HEK293 (cell line): ENCODE data around the gene CTCF.

ENCODE experiments used
- CTCF ChIP-seq: fragments of 450-650 bp; formaldehyde crosslinking; IDR thresholded peaks from 2 replicates; pipeline ENCODE4 v1.5.1; 2016; ENCODE audit warnings: missing biosample characterization, missing genetic modification characterization
- MYNN ChIP-seq: fragments of 450-650 bp; formaldehyde crosslinking; IDR thresholded peaks from 2 replicates; pipeline ENCODE4 v1.5.1; 2016; ENCODE audit warnings: missing biosample characterization, missing genetic modification characterization, borderline replicate concordance
- SP7 ChIP-seq: fragments of 450-650 bp; formaldehyde crosslinking; IDR thresholded peaks from 2 replicates; pipeline ENCODE4 v1.5.1; 2016; ENCODE audit warnings: missing biosample characterization, missing genetic modification characterization
- ZBTB1 ChIP-seq: fragments of 450-650 bp; formaldehyde crosslinking; IDR thresholded peaks from 2 replicates; pipeline ENCODE4 v1.5.1; 2016; ENCODE audit warnings: missing biosample characterization, missing genetic modification characterization
- ZNF138 ChIP-seq: fragments of 450-650 bp; formaldehyde crosslinking; IDR thresholded peaks from 2 replicates; pipeline ENCODE4 v1.5.1; 2016; ENCODE audit warnings: missing biosample characterization, missing genetic modification characterization, borderline replicate concordance
- ZNF266 ChIP-seq: fragments of 450-650 bp; formaldehyde crosslinking; IDR thresholded peaks from 2 replicates; pipeline ENCODE4 v1.5.1; 2016; ENCODE audit warnings: missing biosample characterization, missing genetic modification characterization, low read depth
- ZNF529 ChIP-seq: fragments of 450-650 bp; formaldehyde crosslinking; IDR thresholded peaks from 2 replicates; pipeline ENCODE4 v1.5.1; 2017; ENCODE audit warnings: missing genetic modification characterization, missing biosample characterization; ENCODE audit not compliant: insufficient replicate concordance
- ZNF610 ChIP-seq: fragments of 450-650 bp; formaldehyde crosslinking; IDR thresholded peaks from 2 replicates; pipeline ENCODE4 v1.5.1; 2016; ENCODE audit warnings: missing biosample characterization, missing genetic modification characterization, borderline replicate concordance
- TF ChIP-seq, protein P1 (sequence below): fragments of 450-650 bp; formaldehyde crosslinking; IDR thresholded peaks from 2 replicates; pipeline ENCODE4 v1.5.1; 2016; ENCODE audit warnings: missing biosample characterization, missing genetic modification characterization
- TF ChIP-seq, protein P2 (sequence below): fragments of 450-650 bp; formaldehyde crosslinking; IDR thresholded peaks from 2 replicates; pipeline ENCODE4 v1.5.1; 2016; ENCODE audit warnings: missing biosample characterization, missing genetic modification characterization
- TF ChIP-seq, protein P3 (sequence below): fragments of 450-650 bp; formaldehyde crosslinking; IDR thresholded peaks from 2 replicates; pipeline ENCODE4 v1.5.1; 2016; ENCODE audit warnings: missing biosample characterization, missing genetic modification characterization

DNA sequence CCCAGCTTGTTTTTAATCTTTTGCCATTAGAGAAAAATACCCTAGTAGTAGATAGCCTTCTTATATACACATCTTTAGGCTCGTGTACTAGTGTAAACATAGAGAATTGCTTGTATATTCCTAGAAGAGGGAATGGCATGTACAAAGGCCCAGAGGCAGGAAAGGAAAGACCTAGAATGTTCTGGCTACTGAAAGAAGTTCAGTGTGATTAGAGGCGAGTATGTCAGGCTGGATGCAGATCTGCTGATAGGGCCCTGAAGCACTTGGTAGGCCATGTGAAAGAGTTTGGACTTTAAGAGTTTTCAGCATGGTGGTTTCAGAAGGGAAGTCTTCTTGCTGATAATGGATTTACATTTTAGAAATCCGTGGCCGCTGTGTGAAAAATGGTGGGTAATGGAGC, 17.4 kb downstream of the CTCF start:
- TF ChIP-seq ZBTB1 (tag by site-specific recombination) (no peak), CTCF (no peak), ZNF610 (tag by site-specific recombination) (no peak), ZNF138 (tag by site-specific recombination) (no peak), MYNN (tag by site-specific recombination) (no peak), ZNF529 (tag by site-specific recombination) (no peak), ZNF266 (tag by site-specific recombination) (no peak), SP7 (tag by site-specific recombination) (no peak)
- TF ChIP-seq, protein P1, sequence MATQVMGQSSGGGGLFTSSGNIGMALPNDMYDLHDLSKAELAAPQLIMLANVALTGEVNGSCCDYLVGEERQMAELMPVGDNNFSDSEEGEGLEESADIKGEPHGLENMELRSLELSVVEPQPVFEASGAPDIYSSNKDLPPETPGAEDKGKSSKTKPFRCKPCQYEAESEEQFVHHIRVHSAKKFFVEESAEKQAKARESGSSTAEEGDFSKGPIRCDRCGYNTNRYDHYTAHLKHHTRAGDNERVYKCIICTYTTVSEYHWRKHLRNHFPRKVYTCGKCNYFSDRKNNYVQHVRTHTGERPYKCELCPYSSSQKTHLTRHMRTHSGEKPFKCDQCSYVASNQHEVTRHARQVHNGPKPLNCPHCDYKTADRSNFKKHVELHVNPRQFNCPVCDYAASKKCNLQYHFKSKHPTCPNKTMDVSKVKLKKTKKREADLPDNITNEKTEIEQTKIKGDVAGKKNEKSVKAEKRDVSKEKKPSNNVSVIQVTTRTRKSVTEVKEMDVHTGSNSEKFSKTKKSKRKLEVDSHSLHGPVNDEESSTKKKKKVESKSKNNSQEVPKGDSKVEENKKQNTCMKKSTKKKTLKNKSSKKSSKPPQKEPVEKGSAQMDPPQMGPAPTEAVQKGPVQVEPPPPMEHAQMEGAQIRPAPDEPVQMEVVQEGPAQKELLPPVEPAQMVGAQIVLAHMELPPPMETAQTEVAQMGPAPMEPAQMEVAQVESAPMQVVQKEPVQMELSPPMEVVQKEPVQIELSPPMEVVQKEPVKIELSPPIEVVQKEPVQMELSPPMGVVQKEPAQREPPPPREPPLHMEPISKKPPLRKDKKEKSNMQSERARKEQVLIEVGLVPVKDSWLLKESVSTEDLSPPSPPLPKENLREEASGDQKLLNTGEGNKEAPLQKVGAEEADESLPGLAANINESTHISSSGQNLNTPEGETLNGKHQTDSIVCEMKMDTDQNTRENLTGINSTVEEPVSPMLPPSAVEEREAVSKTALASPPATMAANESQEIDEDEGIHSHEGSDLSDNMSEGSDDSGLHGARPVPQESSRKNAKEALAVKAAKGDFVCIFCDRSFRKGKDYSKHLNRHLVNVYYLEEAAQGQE (tag by site-specific recombination), result no peak
- TF ChIP-seq, protein P2, sequence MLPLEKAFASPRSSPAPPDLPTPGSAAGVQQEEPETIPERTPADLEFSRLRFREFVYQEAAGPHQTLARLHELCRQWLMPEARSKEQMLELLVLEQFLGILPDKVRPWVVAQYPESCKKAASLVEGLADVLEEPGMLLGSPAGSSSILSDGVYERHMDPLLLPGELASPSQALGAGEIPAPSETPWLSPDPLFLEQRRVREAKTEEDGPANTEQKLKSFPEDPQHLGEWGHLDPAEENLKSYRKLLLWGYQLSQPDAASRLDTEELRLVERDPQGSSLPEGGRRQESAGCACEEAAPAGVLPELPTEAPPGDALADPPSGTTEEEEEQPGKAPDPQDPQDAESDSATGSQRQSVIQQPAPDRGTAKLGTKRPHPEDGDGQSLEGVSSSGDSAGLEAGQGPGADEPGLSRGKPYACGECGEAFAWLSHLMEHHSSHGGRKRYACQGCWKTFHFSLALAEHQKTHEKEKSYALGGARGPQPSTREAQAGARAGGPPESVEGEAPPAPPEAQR (tag by site-specific recombination), result no peak
- TF ChIP-seq, protein P3, sequence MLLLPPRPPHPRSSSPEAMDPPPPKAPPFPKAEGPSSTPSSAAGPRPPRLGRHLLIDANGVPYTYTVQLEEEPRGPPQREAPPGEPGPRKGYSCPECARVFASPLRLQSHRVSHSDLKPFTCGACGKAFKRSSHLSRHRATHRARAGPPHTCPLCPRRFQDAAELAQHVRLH (tag by site-specific recombination), result no peak
